Activated CD4-positive, CD25-positive, alpha-beta regulatory T cell treated with anti-CD3 and anti-CD28 coated beads, Interleukin-2, amount 50 U/mL, for 24 hours (primary cell): ENCODE data around the gene GLYATL3.
"Not testable (repeated sequence)": the region's sequence is repeated elsewhere in the genome, so short reads cannot be mapped to it uniquely, and the experiment has no call there.

Experiments used
- ATAC-seq, 2 donors: fragments of 150-1000 bp; cut with Tn5 transposase; one replicate each; pipeline ENCODE4 v1.10.0; 2021; ENCODE audit warnings: mild to moderate bottlenecking in 1 of 2, moderate library complexity in 1 of 2

The GLYATL3 gene

GRCh38 chr6:49499623-49500022, at the start of gene GLYATL3:
Gene GLYATL3 (plus strand): TSS chr6:49499923. CDS start chr6:49511991, 12,068 bp downstream.
- no peak for ATAC-seq

- no peak for ATAC-seq
These were observed 46.5 kb upstream of the GLYATL3 start for GRCh38 chr6:49453221-49453620.

GRCh38 chr6:49454787-49455709, 44.7 kb upstream of the GLYATL3 start:
- no peak for ATAC-seq

GRCh38 chr6:49457771-49458170, 42.0 kb upstream of the GLYATL3 start:
- ATAC-seq, result no peak

GRCh38 chr6:49462071-49462470, 37.7 kb upstream of the GLYATL3 start:
- ATAC-seq, result no peak

- ATAC-seq, result no peak
These were observed 37.2 kb upstream of the GLYATL3 start for GRCh38 chr6:49462599-49462926.

- peak; percentile 97 to 99 for ATAC-seq
These were observed 36.7 kb upstream of the GLYATL3 start, which contains the start of the genes CENPQ and MMUT for GRCh38 chr6:49462927-49463611. Gene CENPQ (plus strand): TSS chr6:49463370. CDS start chr6:49470177, 6,807 bp downstream. Gene MMUT (minus strand): TSS chr6:49463253. CDS start chr6:49459466, 3,787 bp downstream.

GRCh38 chr6:49463612-49463967, 36.1 kb upstream of the GLYATL3 start:
- no peak for ATAC-seq

GRCh38 chr6:49464691-49465090, 35.0 kb upstream of the GLYATL3 start:
- no peak for ATAC-seq

- no peak for ATAC-seq
These were observed 31.7 kb upstream of the GLYATL3 start for GRCh38 chr6:49468042-49468441.

- ATAC-seq, result not testable (repeated sequence)
These were observed 23.2 kb upstream of the GLYATL3 start for GRCh38 chr6:49476564-49476963.

- ATAC-seq, result no peak
These were observed 20.3 kb upstream of the GLYATL3 start for GRCh38 chr6:49479308-49479970.

GRCh38 chr6:49481846-49482245, 17.9 kb upstream of the GLYATL3 start:
- ATAC-seq, result not testable (repeated sequence)

GRCh38 chr6:49483380-49483779, 16.3 kb upstream of the GLYATL3 start:
- not testable (repeated sequence) for ATAC-seq

- no peak for ATAC-seq
These were observed 9.1 kb upstream of the GLYATL3 start for GRCh38 chr6:49490633-49491032.

GRCh38 chr6:49497304-49497703, 2.4 kb upstream of the GLYATL3 start:
- no peak for ATAC-seq

GRCh38 chr6:49499126-49499525, 597 bp upstream of the GLYATL3 start:
- no peak for ATAC-seq

GRCh38 chr6:49504666-49505065, 4.9 kb downstream of the GLYATL3 start:
- no peak for ATAC-seq

- no peak for ATAC-seq
These were observed 6.9 kb downstream of the GLYATL3 start for GRCh38 chr6:49506569-49507111.

GRCh38 chr6:49509342-49509741, 9.6 kb downstream of the GLYATL3 start:
- ATAC-seq, result no peak

- ATAC-seq, result no peak
These were observed 13.6 kb downstream of the GLYATL3 start for GRCh38 chr6:49513153-49513989.
